Measurements from ENCODE around the gene DENND2A.
"Not testable (repeated sequence)": the region's sequence is repeated elsewhere in the genome, so short reads cannot be mapped to it uniquely, and the experiment has no call there.

The DENND2A gene

DNA sequence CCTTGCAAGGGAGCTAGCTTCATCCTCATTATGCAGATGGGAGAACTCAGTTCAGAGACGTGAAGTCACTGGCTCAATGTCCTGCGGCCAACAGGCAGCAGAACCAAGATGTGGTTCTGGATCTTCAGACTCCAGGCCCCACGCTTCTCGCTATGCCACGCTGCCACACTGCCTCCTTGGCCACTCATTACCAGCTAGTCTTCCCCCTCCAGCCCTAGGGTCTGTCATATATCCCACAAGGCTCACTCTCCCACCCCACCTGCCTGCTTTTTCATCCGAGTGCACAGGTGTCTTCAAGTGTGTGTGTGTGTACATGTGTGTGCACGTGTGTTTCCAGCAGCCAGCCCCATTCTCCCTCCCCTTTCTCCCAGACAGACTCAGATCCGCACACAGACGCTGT is 53.4 kb downstream of the DENND2A start:
- no peak for DNase-seq (ENCODE audit: low read depth in 2 of 2)

DNA sequence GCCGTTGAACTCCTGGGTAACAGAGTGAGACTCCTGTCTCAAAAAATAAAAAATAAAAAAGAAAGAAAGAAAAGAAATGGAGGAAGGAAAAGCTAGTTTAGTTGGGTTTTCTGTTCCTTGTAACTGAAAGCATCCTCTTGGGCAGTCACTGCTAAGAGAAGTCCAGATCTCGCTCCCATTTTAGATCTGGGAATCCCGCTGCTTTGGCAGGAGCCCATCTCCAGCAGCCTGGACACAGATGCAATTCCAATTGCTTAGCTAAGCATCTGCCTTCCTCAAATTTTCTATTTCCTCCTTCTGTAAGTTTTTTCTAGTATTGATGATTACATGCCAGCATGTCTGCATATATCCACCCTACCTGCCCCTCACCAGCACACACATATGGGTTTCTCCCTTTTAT is 54.1 kb downstream of the DENND2A start:
- no peak for DNase-seq (ENCODE audit: low read depth in 2 of 2)

DNA sequence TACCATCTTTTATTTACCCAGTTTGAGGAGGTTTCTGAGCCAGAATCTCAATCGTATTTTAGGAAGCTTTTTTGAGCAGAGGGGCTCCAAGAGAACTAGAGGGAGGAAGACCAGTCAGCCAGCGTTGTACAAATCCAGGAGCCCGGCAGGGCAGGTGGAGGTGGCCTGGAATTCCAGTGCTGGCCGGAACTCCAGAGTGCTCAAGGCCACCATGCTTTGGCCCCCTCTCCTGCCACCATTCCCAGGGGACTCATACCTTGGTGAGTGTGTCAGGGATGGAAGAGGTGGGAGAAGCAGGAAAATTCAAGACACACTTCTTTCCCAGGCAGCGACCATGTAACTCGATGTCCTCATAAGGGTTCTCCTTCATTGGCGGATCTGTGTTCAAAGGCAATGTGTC is 55.3 kb downstream of the DENND2A start:
- no peak for DNase-seq (ENCODE audit: low read depth in 2 of 2)

DNA sequence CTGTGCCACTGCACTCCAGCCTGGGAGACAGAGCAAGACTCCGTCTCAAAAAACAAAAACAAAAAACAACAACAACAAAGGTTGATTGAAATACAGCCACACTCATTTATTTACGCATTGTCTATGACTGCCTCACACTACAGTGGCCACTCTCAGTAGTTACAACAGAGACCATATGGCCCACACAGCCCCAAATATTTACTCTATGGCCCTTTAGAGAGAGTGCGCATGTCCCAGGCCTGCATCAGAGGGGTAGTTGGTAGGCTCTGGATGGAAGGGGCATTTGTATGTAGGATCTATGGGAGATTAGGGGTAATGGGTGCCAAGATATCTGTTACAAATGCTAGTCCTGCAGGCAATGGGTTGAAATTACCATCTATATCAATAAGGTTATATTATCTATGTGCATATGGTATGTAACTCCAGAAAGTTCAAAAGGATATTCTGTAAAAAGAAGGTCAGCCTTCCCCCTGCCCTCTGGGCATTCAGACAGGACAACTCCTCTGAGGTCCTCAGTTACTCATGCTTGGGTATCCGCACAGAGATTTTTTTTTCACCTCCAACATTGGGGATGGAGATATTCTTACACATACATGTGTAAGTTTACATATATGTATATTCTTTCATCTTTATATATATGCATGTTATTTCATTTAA is 56.3 kb downstream of the DENND2A start:
- no peak for DNase-seq (ENCODE audit: low read depth in 2 of 2)

DNA sequence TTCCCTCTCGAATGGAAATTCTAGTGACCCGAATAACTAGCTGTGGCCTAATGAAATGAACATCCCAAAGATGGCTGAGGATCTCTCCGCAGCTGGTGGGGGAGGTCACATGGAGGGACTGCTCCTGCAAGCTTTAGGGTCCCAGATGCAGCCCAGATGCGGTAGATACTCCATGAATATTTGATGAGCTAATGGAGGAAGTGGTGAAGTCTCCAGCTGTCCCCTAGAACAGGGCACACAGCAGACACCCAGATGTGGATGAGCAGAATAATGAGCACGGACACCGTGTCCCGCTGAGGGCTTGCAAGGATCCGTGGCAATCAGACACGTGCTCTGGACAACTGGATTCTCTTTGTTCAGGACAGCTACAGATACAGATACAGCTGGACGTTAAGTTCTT is 59.2 kb downstream of the DENND2A start:
- no peak for DNase-seq (ENCODE audit: low read depth in 2 of 2)

DNA sequence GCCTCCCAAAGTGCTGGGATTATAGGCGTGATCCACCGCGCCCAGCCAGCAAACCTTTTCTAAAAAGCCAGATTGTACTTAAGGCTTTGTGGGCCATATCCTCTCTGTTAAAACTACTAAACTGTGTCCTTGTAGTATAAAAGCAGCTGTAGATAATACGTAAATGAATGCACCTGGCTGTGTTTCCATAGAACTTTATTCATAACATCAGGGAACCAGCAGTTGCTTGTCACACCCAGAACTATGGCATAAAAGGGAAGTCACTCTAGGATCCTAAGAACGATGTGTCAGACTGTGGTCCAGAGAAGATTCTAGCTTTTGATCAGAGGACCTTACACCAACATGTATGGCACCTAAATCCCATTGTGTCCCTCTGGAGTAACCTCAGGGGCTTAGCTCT is 63.0 kb downstream of the DENND2A start:
- no peak for DNase-seq (ENCODE audit: low read depth in 2 of 2)

DNA sequence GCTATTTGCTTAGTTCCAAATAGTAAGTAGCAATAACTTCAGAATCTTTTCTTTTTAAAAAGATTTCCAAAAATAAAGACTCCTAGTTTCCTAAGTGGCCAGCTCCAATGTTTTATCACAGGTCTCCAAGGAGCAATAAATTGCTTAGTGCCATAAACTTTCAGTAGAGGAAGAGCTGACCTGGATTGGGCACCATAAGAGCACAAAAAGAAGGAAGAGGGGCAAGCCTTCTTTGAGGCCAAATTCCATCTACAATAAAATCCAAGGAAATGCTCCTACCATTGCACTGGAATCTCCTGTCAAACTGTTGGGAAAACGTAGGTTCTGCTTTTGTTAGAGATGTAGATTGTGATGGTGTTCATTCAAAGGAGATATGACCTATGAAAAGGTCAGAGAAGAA is 64.0 kb downstream of the DENND2A start:
- DNase-seq (ENCODE audit: low read depth in 2 of 2): no peak

DNA sequence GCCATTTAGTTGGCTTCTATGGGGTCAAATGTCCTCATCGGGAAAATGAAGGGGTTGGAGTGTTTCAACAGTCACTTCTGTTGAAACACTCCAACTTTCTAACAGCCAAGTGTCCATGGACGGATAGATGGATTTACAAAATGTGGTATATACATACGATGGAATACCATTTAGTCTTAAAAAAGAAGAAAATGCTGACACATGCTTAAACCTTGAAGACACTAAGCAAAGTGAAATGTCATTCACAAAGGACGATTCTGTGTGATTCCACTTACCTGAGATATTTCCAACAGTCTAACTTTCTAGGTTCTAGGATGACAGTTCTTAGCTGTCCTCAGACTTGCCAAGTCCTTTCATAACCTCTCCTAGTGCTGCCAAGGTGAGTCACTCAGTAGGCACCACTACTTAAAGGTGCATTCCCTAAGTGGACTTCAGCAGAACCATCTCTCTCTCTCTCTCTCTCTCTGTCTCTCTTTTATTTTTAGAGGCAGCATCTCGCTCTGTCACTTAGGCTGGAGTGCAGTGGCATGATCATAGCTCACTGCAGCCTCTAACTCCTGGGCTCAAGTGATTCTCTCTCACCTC is 69.0 kb downstream of the DENND2A start:
- DNase-seq (ENCODE audit: low read depth in 2 of 2): no peak

DNA sequence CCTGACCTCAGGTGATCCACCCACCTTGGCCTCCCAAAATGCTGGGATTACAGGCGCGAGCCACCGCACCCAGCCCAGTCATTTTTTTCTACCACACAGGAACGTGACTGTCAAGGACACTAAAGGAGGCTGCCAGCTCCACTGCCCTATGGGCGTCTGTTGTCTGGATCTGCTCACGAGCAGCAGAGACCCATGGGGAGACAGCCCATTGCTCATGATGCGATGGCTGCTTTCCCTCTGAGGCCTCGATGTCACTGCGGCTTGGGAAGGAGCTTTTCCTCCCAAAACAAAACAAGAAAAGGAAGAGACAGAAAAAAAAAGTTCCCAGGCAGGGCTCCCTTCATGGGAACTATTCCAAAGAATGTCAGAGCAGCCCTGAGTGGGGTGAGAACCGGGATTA is 70.5 kb downstream of the DENND2A start:
- DNase-seq (ENCODE audit: low read depth in 2 of 2): no peak

DNA sequence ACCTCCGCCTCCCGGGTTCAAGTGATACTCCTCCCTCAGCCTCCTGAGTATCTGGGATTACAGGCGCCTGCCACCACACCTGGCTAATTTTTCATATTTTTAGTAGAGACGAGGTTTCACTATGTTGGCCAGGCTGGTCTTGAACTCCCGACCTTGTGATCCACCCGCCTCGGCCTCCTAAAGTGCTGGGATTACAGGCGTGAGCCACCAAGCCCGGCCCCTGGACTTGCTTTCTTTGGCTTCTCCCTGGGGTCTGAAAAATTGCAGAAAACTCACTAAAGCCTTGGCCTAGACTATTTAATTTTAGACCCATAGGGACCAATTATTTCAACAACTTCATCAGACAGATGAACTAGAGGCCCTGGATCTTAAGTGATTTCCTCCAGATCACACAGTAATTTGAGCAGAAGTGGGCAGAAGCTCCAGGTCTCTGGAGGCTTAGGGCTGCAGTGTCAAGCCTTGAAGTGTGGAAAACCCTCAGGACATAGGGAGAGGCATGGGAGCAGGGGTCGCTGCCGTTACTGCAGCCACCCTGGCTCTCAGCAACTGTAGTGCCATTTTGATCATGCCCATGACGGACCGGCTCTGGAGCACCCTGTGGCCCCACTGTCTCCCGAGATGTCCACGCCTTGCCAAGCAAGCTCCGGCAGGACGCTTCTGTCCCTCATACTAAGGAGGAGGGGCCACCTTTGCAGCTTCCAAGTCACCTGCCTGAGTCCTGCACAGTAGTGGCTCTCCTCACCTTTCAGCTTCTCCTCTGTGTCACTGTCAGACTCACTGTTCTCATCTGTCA is 72.4 kb downstream of the DENND2A start:
- DNase-seq (ENCODE audit: low read depth in 2 of 2): no peak

DNA sequence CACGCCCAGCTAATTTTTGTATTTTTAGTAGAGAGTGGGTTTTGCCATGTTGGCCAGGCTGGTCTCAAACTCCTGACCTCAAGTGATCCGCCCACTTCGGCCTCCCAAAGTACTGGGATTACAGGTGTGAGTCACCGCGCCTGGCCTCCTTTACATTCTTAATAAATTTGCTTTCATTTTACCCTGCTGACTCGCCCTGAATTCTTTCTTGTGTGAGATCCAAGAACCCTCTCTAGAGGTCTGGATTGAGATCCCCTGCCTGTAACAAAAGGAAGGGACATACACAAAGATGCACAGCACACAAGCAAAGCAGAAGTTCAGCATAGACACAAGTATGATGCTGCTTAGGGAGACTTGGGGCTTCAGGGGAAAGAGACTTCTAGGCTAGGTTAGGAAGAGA is 74.4 kb downstream of the DENND2A start:
- DNase-seq (ENCODE audit: low read depth in 2 of 2): not testable (repeated sequence)

DNA sequence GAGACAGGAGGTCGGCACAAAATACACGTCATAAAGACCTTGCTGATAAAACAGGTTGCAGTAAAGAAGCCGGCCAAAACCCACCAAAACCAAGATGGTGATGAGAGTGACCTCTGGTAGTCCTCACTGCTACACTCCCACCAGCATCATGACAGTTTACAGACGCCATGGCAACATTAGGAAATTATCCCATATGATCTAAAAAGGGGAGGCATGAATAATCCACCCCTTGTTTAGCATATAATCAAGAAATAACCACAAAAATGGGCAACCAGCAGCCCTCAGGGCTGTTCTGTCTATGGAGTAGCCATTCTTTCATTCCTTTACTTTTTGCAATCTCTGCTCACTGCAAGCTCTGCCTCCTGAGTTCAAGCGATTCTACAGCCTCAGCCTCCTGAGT is 74.9 kb downstream of the DENND2A start:
- DNase-seq (ENCODE audit: low read depth in 2 of 2): not testable (repeated sequence)

DNA sequence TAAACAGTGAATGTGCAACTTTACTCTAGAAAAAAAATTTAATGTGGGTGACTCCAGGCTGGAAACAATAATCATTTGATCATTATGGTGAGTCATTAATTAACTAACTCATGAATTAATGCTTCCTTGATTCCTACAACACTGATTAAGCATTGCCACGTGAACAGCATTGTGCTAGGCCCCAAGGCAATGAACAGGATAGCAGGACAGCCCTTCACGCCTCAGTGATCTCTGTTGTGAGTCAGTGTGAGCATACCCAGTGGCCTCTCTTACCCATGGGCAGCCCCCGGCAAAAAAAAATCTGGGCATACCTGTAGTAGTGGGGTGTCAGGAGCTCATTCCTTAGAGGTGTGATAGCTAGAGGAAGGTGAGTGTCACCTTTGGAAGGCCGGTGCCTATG is 76.0 kb downstream of the DENND2A start:
- DNase-seq (ENCODE audit: low read depth in 2 of 2): no peak

DNA sequence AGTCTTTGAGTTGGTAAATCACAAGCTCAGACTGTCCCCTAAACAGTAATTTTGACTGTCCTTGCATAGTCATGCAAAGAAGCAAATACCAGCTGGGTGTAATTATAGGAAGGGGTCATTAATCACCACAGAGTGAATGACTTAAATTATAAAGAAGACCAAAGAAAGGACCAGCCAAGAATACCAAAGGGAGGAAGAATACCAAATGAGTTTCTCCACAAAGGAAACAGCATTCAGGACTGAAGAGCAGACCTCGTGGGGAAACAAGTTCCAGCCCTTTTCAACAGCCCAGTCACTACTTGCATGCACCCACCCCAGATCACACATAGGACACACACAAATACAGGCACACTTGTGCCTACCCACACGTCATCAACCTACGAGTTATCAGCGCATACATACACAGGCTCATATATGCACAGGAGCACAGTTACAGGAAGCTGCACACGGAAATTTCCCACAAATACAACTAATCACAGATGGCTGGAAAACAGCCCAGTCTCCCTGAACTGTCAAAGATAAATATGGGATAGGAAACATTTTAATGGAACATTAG is 77.6 kb downstream of the DENND2A start:
- no peak for DNase-seq (ENCODE audit: low read depth in 2 of 2)

DNA sequence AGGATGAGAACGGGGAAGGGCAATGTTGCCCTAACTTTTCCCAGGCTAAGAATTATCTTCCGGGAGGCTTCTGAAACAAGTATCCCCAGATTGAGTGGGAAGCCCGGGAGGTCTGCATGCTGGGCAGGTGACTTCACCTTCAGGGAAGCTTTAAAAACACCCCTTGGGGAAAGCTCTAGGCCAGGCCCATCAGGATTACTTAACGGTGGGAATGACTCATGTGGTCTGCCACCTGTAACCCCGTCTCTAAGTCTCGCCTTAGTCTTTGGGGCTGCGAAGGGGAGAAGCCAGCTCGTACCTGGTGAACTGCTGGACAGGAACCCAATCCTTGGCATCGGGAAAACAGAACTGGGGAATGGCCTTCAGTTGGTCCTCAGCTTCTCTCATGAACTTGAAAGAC is 81.2 kb downstream of the DENND2A start:
- no peak for DNase-seq (ENCODE audit: low read depth in 2 of 2)

DNA sequence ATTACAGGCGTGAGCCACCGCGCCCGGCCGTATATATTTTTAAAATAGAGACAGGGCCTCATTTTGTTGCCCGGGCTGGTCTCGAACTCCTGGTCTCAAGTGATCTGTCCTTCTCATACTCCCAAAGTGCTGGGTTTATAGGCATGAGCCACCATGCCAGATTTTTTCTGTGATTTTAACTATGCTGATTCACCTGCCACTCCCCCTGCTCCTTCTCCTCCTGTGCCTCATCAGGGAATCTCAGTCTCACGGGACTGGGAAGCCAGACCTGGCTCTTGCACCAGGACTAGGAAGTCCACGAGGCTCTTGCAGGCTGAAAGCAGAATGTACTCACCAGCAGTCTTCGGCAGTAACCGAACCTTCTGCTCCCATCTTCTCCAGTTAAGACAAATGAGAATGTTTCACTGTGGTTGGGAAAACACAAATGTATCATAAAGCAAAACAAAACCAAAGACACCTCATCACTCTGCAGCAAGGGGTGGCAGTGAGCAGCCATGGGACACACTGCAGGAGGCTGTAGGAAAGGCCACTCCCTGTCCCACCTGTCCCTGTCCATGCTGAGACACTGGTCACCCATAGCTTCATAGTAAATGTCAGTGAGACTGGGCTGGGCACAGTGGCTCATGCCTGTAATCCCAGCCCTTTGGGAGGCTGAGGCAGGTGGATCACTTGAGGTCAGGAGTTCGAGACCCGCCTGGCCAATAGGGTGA is 82.6 kb downstream of the DENND2A start:
- no peak for DNase-seq (ENCODE audit: low read depth in 2 of 2)

DNA sequence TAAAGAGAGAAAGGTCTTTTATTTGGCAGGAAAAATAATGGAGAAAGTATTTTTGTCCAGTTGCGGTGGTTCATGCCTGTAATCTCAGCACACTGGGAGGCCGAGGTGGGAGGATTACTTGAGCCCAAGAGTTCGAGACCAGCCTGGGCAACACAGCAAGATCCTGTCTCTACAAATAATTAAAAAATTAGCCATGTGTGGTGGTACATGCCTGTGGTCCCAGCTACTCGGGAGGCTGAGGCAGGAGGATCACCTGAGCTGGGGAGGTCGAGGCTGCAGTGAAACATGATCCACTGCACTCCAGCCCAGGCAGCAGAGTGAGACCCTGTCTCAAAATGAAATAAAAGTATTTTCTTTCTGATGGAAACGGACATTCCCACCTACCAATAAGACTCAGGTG is 83.5 kb downstream of the DENND2A start:
- DNase-seq (ENCODE audit: low read depth in 2 of 2): no peak

DNA sequence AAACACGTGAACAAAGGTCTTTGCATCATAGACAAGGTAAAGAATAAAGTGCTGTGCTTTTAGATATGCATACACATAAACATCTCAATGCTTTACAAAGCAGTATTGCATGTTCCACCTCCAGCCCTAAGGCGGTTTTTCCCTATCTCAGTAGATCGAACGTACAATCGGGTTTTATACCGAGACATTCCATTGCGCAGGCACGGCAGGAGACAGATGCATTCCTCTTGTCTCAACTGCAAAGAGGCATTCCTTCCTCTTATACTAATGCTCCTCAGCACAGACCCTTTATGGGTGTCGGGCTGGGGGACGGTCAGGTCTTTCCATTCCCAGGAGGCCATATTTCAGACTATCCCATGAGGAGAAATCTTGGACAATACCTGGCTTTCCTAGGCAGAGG is 87.4 kb downstream of the DENND2A start:
- DNase-seq (ENCODE audit: low read depth in 2 of 2): not testable (repeated sequence)

DNA sequence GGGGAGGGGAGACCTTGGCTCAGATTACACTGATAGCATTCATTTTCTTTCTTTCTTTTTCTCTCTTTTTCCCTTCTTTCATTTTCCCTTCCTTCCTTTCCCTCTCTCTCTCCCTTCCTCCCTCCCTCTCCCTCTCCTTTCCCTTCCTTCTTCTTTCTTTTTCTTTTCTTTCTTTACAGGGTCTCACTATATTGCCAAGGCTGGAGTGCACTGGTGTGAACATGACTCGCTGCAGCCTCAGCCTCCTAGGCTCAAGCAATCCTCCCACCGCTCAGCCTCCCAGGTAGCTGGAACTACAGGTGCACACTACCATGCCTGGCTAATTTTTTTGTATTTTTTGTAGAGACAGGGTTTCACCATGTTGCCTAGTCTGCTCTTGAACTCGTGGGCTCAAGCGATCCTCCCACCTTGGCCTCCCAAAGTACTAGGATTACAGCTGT is 88.4 kb downstream of the DENND2A start:
- no peak for DNase-seq (ENCODE audit: low read depth in 2 of 2)

DNA sequence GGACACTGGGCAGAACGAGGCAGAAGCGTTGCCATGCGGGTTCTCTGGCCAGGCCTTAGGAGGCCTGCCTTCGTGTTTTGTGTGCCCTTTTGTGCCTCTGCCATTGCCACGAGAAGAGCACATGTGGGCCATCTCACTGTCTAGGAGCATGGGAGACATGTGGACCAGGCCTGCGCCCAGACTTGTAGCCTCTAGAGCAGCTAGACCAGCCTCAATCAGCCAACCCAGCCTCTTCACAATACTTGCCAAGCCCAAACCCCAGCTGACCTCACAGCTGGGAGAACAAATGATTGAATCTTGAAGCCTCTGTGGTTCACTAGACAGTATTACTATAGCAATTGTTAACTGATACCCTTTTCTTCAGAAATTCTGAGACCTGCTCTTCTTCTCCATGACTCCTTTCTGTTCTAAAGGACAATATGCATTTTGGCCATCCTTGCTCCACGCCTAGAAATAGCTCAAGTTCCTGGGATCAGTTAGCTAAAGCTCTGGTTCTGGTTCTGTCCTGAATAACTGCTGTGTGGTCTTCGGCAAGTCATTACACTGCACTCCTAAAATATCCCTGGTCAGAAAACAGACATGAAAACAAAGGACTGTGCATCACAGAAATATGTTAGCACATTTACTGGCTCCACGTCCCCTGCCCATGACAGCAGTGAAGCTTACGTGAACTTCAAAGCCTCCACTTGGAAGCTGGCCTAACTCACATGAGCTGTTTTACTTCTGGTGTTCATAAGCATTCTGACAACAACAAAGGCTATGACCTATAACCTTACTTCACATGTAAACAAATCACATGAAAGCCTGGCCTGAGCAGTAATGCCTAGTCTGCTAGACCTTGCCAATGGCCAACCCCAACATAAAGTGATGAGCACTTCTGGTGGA is 89.0 kb downstream of the DENND2A start:
- no peak for DNase-seq (ENCODE audit: low read depth in 2 of 2)

DNA sequence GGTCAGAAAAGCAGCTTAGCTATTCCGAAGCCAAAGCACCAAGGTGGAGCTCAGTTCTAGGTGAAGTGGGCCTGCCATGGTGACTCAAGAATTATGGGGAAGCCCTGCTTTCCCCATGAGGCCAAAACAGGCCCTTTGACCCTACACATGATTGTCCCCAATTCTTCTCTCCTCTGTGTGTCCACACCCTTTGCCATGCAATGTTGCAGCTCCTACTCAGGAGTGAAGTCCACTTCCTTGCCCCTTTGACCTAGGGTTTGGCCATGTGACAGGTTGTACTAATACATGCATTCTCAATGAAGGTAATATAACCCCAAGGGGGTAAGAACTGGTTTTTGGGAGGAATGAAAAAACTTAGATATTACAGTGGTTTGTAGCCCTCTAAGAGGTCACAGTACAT is 93.7 kb downstream of the DENND2A start:
- DNase-seq (ENCODE audit: low read depth in 2 of 2): no peak

Data from stimulated activated CD8-positive, alpha-beta memory T cell treated with anti-CD3 and anti-CD28 coated beads, Interleukin-2, amount 100 ng/mL, for 48 hours (primary cell).